ENCODE measurements around the gene SORCS2.
"Not testable (repeated sequence)": the region's sequence is repeated elsewhere in the genome, so short reads cannot be mapped to it uniquely, and the experiment has no call there.

SORCS2 gene

DNA sequence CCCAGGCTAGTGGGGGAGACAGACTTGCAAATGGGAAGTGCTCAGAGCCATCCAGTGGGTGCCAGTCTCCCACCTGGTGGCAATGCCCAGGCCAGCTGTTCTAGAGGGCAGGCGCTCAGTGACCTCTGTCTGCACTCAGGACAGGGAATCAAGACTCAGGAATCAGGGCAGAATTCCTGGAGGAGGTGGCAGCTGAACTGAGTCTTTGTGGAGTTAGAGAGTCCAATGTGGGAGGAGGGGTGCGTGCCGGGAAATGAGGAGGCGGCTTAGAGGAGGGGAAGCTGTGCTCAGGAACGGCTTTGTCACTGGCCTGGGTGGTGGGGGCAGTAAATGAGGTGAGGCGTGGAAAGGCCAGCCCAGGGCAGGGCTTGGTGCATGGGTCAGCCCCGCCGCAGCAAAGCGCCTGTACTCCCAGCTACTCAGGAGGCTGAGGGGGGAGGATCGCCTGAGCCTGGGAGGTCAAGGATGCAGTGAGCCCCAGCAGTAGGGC is 31.3 kb upstream of the SORCS2 start:
- no peak for DNase-seq

DNA sequence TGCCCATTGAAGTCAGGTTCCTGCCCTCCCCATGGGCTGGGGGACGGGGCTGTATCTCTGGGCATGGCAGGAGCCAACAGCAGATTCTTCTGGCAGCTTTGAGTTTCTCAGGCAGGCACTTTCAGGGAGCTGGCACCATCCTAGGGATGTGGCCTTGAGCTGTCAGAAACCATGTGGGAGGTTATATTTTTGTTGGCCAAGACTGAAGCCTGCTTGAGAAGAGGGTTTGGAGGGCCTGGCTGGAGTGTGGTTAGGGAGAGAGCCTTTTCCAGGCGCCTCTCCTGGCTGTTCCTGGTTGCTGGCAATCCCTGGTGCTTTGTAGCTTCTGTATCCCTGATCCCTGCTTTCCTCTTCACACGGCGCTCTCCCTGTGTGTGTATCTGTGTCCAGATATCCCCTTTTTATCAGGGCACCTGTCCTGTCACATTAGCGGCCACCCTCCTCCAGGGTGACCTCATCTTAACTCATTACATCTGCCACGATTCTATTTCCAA is 30.6 kb upstream of the SORCS2 start:
- DNase-seq: no peak

DNA sequence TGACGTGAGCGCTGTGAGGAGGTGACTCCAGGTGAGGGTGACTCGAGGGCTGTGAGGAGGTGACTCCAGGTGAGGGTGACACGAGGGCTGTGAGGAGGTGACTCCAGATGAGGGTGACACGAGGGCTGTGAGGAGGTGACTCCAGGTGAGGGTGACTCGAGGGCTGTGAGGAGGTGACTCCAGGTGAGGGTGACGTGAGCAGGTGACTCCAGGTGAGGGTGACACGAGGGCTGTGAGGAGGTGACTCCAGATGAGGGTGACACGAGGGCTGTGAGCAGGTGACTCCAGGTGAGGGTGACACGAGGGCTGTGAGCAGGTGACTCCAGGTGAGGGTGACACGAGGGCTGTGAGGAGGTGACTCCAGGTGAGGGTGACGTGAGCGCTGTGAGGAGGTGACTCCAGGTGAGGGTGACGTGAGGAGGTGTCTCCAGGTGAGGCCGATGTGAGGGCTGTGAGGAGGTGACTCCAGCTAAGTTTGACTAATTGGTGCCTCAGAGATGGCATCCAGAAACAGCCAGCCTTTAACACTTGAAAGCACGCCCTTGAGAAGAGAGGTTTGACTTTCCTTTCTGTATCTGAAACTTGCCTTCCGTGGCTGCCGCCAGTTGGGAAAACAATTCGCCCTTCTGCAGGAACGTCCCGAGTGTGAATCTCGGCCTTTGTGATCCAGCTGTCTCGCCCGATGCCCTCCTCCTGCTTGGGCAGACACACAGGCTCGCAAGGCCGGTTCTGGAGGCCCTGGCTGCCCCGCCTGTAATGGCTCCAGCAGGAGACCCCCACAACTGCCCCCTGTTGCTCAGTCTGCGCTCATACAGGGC is 27.1 kb upstream of the SORCS2 start:
- DNase-seq: not testable (repeated sequence)

DNA sequence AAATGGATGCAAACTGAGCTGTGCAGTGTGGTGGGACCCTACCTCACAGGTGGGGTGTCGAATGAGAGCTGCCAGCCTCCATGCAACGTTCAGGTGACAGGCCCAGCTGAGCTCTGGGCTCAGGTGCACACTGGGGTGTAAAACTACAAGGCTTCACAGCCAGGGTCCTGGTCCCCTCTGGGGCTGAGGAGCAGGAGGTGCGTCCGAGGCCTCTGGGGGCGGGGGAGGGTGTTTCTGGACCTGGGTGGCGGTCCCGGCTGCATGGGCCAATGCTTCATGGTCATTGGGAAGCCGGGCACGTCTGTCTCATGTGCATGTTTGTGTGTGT is 26.5 kb upstream of the SORCS2 start:
- no peak for DNase-seq

DNA sequence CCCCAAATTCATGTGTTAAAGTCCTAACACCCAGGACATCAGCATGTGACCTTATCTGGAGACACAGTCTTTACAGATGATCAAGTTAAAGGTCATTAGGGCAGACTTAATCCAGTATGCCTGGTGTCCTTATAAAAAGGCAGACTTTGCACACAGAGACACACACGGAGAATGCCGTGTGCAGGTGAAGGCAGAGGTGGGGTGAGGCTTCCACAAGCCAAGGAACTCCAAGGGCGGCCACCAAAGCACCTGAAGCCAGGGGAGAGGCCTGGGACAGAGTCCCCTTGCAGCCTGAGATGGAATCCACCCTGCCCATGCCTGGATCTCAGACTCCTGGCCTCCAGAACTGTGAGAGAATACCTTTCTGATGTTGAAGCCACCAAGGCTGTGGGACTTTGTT is 26.1 kb upstream of the SORCS2 start:
- DNase-seq: no peak

DNA sequence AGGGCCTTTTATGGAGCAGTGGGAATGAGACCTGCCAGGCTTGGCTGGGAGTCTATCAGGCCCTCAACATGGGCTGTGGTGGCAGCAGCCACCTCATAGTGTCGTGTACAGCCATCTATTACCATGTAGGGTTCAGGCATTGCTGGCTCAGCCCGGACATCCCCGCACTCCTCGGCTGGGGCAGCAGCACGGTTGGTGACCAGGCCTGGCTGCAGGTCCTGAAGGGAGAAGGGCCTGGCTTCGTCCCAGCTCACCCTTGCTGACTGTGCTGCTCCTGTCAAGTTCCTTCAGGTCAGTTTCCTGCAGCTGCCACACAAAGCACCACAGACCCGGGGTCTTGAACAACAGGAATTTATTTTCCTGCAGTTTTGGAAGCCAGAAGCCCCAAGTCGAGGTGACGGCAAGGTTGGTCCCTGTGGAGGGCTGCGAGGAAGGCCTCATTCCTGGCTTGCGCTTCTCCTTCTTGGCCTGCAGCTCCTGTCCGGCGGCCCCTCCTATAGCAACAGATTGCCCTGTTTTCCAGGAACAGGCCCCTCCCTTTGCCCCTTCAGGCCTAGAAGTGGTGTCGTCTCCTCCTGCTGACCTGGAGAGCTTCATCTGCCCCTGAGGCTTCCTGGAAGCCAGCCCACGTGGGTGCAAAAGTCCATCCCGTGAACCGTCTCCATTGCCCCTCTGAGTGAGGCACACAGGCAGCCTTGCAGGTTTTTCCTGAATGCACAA is 25.2 kb upstream of the SORCS2 start:
- no peak for DNase-seq

DNA sequence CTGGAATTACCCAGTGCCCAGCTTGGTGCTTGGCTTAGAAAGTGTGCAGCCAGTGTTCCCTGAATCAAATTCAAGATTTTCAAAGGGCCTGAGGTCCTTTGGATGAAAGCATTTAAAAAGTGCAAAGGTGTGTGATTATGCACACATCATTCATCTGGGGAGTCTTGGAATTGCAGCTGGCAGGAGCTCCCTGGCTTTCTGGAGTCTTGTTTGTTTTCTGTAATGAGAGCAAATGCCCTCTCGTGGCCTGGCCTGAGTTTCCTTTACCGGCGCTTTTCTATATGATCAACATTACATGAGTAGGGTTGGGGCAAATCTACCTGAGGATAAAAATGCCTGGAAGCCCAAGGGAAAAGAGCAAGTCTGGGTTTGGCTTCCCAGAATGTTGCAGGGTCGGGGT is 24.6 kb upstream of the SORCS2 start:
- no peak for DNase-seq

DNA sequence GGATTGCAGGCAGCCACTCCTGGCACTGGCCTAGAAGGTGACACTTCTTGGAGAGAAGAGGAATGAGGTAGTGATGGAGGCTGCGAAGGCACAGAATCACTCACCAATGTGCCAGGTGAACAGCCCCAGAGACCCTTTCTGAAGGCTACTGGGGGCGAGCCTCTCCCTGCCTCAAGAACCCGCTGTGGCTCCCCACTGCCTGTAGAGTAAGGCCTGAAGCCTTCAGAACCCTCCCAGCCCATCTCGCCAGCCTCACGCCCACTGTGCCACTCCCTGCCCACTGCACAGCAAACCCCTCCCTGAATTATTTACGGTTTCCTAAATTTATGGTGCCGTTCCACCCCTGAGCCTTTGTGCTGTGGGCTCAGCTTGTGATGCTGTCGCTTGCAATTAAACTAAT is 24.2 kb upstream of the SORCS2 start:
- DNase-seq: no peak

DNA sequence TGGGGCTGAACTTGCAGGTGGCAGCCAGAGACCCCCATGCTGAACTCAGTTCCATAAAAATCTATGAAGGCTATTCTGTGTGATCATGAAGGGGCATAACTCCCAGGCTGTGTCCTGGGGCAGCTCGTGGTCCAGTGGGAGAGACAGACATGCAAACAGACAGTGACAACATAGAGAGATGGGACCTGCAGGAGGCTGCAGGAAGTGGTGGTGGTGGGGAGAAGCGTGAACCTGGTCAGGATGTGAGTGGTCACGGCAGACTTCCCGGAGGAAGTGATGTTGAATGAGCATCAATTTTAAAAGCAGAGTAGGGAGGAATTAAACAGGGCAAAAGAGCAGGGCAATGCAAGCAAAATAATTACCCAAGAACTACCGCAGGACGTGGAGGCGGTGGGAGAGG is 23.2 kb upstream of the SORCS2 start:
- no peak for DNase-seq

DNA sequence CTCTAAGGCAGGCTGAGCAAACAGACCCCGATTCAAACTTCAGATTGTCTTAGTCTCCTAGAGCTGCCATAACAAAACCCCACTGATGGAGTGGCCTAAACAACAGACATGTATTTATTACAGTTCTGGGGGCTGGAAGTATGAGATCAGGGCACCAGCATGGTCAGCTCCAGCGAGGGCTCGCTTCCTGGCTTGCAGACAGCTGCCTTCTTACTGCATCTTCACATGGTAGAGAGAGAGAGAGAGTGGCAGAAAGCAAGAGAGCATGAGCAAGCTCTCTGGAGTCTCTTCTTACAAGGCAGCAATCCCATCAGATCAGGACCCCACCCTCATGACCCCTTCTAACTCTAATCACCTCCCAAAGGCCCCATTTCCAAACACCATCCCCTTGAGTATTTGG is 22.3 kb upstream of the SORCS2 start:
- no peak for DNase-seq

DNA sequence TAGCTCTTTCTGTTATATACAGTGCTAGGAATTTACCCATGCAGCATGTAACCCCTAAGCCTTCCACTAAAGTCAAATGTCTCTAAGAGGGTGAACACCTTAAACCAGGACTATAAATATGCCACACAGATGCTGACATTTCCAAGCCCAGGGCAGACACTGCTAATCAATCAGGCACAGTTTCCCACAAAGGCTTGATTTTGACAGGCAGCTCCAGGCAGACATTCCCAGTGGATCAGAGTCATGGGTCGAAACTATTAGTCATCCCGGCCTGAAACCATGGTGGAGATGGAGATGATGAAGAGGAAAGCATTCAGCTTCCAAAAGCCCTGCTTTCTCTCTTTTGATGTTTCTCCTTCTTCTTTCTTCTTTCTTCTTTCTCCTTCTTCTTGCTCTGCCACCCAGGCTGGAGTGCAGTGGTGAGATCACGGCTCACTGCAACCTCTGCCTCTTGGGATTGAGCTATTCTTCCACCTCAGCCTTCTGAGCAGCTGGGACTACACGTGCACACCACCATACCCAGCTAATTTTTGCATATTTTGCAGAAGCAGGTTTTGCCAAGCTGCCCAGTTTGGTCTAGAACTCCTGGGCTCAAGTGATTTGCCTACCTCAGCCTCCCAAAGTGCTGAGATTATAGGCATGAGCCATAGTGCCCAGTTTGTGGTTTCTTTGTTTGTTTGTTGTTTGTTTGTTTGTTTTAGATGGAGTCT is 21.0 kb upstream of the SORCS2 start:
- DNase-seq: no peak

DNA sequence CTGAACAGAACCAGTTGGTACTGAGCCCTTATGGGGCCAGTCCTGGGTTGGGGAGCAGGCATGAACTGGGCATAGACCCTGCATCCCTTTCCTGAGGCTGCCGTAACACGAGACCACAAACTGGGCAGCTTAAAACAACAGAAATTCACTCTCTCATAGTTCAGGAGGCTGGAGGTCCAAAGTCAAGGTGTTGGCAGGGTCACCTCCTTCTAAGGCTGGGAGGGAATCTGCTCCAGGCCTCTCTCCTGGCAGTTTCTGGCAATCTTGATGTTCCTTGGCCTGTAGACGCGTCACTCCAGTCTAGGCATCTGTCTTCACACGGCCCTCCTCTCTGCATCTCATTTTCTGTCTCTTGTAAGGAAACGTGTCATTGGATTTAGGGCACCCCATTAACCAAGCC is 19.8 kb upstream of the SORCS2 start:
- no peak for DNase-seq

DNA sequence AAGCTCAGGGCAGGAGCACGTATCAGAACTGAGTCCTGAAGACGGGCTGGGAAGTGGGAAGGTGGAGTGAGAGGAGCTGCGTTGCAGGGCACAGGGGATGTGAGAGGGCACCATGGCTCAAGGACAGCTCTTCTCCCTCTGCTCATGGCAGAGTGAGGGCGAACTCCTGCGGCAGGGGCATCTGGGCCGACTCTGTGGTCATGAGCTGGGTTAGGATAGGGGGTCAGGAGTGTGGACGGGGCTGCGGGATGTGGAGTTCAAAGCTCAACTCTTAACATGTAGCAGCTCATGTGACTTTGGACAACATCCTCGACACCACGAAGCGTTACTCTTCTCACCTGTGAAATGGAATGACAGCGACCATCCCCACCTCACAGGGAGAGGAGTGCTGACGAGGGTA is 19.4 kb upstream of the SORCS2 start:
- no peak for DNase-seq

DNA sequence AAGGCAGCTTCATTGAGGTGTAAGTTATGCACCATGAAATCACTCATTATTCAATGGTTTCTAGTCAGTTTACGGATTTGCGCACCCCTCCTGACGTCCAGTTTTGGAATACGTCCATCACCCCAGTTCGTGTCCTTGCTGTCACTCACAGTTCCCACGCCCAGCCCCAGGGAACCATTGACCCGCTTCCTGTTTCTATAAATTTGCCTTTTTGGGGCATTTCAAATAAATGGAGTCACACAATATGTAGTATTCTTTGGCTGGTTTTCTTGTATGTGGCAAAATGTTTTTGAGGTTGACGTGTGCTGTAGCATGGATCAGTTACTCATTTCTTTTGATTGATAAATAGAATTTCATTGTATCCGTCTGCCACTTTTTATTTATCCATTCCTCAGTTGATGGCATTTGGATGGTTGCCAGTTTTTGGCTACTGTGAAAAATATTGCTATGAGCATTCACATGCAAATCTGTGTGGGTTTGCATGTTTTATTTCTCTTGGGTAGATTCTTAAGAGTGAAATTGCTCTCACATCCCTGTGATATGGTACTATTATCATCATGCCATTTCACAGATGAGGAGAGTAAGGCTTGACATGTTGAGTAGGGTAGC is 18.4 kb upstream of the SORCS2 start:
- no peak for DNase-seq

DNA sequence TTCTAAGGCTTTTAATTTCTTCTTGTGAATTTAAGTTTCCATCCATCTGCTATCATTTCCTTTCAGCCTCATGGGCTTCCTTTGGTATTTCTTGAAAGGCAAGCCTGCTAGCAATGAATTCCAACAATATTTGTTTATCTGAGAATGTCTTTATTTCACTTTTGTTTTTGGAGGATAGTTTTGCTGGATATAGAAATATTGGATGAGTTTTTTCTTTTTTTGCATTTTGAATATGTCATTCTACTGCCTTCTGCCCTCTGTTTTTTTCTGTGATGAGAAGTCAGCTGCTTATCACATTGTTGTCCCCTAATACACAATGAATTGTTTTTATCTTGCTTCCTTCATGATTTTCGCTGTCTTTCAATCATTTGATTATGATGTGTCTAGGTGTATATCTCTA is 13.2 kb upstream of the SORCS2 start:
- DNase-seq: no peak

DNA sequence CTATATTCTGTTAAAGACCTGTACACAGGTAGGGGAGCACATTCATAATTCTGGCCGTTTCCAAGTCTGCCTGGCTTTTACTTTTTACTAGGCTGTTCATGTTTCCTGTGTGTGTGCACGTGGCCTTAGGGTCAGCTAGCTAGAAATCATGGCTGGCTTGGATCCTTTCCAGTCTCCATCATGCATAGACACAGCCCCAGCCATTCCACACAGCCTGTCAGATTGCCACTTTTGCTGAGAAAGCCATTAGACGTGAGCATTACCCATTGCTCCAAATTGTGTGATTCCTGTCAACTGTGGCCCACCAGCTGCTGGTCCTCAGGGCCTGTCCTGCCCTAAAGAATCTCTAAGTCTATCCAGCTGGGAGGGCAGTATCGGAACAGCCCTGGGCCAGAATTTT is 11.4 kb upstream of the SORCS2 start:
- DNase-seq: no peak

DNA sequence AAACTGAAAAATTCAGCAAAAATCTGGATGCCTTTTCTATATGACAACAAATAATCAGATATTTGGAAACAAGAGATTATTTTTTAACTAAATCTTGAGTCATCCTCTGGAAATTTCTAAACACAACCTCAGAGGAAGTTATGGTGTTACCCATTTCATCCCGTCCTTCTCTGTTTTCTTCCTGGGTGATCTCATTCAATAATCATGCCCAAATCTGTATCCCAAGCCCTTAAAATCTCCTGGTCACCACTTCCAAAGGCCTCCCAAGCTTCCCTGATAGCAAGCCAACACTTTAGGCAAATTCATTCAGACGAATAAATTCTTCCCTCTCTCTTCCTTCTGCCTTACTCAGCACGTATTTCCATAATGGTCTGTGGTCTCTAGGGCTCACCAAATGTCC is 9.7 kb upstream of the SORCS2 start:
- DNase-seq: no peak

DNA sequence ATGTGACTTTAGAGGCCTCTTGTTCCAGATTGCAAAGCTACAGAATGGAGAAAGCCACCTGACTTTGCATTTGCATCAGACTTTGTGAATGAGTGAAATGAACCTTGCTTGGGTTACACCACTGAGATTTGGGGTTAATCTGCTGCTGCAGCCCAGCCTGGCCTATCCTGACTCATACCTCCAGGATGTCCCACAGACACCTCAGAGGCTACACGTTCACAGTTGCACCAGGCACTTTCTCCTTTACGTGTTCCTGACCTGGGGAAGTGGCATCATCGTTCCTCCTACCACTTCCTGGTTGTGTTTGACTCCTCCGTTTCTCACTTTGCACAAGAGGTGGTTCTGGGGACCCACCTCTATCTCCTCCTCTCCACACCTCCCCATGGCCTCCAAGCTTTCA is 9.2 kb upstream of the SORCS2 start:
- DNase-seq: no peak

DNA sequence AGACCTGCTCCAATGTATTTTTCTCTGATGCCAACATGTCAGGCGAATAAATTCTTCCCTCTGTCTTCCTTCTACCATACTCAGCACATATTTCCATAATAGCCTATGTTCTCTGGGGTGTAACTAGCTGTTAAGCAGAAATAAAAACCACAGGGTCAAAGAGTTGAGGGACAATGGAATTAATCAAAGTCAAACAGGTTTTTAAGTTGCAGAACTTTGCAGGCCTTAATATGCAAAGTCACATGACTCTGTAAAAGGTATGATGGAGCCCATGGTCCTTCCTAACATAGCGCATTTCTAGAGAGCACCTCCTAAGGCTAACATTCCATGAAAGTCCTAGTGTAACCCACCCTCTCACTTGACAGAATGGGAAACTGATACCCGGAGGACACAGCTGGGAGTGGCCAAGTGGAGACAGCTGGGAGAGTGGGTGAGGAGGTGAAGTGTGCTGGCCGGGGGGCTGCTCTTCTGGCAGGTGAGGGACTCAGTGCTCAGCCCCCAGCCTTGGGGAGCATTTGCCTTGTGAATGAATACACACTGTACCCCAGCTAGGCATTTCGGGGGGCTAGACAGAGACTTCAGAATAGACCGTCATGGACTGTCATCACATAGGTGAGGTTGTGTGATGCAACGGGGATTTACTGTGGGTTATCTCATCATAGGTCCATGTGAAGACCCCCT is 8.4 kb upstream of the SORCS2 start:
- DNase-seq: no peak

DNA sequence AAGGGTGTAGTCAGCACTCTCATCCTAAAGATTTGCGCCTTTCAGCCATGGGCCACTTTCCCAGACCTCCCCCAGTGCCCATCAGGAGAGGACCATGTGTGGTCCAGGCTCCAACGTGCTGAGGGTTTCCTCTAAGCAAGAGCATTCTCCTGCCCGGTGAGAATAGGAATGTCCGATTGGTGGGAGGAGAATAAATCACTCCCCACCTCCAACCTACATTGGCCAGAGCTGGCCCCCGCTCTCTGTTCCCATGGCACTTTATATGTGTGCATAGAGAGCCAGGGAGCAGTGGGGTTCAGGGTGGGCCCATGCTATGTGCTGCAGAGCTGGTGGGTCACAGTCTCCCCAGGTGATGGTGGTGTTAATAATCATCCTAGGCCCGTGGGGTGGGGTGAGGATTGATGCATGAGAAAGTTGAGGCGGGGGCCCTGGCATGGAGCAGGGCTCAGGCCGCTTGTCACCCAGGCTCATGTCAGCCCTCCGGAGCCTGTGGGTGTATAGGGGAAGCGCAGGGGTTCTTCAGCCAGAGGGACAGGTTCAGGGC is 6.8 kb upstream of the SORCS2 start:
- no peak for DNase-seq

DNA sequence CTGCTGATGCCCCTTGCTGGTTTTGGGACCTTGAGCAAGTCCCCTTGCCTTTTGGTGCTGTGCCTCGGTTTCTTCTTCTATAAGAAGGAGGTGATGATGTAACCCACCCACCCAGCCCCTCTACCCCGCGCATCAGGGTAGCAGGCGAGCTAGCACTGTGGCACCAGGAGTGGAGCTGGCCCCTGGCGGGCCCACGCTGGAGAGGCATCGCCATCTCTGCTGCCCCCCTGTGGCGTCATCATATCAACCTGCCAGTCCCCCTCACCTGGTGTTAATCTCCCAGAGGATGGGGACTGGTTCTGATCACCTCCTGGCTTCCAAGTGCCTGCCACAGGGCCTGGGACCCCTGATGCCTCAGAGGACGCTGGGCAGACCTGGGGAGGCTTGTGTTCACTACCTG is 6.3 kb upstream of the SORCS2 start:
- no peak for DNase-seq

DNA sequence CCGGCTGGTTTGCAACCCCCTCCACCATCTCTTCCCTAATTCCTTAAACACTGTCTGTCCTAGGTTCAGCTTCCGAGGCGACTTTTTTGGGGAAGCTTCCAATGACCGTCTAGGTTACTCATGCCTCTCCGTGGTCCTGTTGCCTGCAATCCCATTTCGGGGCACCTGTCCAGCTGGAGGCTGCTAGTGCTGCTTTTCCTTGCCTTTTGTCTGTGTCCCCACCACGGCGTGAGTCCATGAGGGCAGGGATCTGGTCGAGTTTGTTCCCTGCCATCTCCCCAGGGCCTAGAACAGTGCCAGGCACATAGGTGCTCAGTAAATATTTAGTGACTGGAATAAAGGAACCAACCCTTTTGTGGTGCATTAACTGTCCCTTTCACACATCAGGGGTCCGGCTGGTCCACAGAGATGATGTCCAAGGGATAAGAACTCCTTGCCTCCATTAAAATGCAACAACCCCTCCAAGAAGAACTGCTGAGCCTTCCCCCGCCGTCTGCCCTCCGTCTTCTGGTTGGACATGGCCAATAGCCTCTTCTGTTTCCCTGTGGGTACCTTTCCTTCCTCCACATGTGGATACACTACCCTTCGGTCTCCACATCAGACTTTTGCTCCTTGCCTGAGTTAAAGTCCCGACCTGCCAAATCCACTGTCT is 5.7 kb upstream of the SORCS2 start:
- no peak for DNase-seq

Measured in activated CD4-positive, alpha-beta T cell treated with anti-CD3 and anti-CD28 coated beads for 4 hours (primary cell).